Amniotic stem cell (primary cell): Measurements from ENCODE around the gene DLGAP4.
A peak's percentile ranks its signal among the peaks of the same experiment; 100 is the strongest.
"Not testable (repeated sequence)": the region's sequence is repeated elsewhere in the genome, so short reads cannot be mapped to it uniquely, and the experiment has no call there.

Experiments used
- DNase-seq: peaks from one replicate; lab custom pipeline; 2025; lab: John Stamatoyannopoulos, UW

The DLGAP4 gene

DNA sequence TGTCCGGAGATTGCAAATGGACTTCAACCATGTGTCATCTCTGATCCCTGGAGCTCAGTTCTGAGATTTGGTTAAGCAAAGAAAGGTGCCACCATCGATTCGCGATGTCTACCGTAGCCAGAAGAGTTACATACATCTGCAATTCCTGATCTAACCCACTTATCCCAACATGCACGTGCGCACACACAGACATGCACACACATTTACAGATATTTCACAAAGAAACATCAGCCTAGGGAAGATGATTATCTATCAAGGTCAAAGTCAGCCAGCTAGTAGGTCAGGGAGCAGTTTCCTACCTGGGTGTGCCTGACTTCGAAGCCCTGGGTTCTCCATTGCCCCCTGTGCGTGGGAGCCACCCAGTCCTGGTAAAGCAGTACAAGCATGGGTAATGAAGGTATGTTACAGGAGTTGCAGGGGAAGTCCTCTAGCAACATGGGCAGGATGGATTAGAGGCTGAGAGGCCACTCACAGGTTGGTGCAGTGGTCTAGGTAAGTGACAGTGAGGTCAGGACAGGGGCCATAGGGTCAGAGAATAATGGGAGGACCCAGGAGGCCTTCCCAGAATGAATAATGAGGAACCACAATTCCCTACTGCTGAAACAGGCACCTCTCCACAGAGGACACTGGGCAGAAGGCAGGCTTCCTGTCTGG lies 150.0 kb downstream of the DLGAP4 start:
- DNase-seq, result no peak

DNA sequence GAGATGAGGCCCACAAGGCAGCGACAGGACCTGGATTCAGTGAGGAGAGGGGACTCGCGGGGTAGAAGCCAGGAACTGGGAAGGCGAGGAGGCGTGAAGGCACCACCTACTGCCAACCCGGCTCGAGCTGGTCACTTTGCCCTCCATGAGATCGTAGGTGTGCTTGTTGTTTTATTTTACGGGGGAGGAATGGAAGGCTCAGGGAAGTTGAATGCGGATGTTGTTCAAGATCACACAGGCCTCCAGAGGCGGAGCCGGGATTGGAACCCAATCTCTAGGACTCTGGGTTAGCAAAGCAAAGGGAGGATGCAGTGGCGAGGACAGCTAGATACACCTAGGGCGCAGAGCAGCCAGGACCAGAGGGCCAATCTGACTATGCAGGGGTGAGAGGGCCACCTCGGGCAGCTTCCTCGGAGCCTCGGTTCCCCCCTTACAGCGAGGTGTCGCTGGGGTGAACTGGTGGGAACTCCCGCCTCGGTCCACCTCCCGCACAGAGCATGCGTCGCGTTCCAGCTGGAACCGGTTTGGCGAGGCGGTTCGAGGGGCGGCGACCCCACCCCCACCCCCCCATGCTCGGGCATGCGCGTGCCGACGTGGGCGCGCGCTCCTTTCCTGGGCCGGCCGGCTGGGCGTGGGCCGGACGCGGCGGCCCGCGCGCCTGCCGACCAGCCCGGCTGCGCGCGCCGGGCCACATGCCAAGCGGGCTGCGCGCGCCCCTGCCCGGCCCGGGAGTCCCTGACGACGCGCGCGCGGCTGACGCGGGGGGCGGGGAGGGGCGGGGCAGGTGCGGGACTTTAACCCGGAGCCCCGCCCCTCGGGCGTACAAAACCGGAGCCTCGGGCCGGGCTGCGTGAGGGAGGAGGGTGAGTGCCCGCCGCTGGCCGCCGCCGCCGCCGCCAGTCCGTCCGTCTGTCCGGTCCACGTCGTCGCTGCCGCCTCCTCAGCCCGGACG lies 154.8 kb downstream of the DLGAP4 start:
- DNase-seq, result peak; percentile 97

DNA sequence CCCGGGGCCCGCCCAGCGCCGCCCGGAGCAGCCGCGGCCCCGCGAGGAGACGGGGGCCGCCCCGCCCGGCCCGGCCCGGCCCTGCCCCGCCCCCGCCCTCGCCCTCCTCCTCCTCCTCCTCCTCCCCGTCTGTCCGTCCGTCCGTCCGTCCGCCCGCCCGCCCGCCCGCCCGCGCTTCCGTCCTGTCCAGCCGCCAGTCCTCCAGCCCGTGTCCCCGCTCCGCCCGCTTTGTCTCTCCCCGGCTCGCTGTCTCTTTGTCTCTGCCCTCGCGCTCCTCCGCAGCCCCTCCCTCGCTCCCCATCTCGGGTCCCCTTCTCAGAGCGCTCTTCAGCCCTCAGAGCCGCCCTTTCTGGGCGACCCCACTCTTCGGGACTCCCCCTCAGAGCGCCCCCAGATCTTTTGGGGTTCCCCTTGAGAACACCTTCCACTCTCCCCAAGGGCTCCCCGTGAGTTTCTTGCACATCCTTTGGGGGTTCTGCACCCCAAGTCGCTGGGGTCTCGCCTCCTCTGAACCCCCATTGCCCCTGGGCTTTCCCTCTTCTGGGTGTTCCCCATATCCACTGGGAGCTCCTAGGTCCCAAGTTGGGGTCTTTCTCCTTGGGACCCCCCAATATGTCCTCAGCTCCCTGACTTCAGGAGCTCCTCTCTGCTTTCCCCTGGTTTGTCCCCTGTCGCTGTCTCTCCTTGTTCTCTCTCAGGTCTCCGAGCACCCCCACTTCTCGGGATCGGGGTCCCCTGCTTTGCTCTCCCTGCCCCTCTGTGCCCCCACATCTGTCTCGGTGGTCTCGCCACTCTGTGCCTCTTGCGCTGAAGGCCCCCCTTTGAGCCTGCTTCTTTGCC lies 155.7 kb downstream of the DLGAP4 start:
- DNase-seq, result no peak

DNA sequence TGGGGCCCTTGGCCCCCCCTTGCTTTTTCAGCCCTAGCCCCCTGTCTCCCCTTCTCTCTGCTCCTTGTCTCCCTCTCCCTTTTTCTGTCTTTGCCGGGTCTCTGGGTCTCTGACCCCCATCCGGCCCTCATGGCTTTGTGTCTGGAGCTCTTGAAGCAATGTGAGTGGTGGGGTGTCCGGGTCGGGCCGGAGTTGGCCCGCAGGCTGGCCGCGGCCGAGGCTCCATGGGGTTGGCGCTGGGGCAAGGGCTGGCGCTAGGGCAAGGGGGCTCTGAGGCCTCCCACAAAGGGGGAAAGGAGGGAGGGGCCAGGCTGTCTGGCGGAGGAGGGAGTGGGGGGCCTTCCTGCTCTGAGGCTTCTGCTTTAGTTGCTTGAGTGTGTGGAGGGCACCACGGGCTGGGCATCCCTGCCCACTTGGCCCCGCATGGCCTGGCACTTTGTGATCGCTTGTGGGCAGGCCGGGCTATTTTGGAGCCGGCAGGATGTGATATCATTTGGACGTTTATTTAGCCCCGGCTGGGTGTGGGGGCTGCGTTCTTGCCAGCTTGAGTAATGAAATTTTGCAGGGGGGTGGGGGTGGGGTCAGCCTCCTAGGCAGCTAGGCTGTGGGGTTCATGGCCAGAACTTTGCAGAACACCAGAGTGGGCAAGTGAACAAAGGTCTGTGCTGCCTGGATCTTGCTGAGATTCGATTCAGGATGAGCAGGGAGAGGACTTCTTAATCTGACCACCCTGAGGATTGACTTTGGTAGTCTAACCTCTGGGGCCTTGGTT lies 156.5 kb downstream of the DLGAP4 start:
- DNase-seq, result no peak

DNA sequence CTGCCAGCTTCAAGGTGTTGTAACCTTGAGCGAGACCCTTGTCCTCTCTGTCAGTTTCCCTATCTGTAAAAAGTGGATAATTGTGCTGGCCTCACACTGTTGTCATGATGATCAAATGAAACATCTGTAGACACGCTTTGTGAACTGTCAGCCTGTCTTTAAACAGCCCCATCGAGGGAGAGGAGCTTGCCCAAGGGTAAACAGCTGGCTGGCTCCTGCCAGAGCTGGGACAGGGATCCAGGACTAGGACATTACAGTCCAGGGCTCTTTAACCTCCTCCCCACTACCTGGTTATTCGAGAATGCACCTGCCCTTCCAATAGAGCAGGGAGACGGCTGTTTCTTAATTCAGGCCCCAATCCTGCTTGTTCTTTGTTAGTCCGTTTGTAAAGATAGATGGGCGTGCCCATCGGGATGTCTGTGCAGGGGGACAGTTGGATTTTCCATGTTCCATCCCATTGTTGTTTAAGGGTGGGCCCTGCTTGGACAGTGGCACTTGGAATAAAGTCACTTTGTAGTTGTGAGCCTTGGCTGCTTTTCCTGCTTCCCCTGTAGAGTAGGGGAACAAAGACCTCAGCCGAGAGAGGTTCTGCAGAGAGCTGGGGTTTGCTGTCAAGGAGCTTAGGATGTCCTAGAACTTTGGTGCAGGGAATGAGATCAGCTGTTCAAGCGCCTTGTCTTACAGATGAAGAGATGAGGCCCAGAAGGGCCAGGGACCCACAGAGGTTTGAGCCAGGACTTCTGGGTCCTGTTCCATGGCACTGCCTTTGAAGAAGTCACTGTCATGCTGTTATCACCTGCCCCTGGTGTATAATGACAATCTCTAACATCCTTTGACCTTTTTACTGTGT lies 157.3 kb downstream of the DLGAP4 start:
- DNase-seq, result no peak

DNA sequence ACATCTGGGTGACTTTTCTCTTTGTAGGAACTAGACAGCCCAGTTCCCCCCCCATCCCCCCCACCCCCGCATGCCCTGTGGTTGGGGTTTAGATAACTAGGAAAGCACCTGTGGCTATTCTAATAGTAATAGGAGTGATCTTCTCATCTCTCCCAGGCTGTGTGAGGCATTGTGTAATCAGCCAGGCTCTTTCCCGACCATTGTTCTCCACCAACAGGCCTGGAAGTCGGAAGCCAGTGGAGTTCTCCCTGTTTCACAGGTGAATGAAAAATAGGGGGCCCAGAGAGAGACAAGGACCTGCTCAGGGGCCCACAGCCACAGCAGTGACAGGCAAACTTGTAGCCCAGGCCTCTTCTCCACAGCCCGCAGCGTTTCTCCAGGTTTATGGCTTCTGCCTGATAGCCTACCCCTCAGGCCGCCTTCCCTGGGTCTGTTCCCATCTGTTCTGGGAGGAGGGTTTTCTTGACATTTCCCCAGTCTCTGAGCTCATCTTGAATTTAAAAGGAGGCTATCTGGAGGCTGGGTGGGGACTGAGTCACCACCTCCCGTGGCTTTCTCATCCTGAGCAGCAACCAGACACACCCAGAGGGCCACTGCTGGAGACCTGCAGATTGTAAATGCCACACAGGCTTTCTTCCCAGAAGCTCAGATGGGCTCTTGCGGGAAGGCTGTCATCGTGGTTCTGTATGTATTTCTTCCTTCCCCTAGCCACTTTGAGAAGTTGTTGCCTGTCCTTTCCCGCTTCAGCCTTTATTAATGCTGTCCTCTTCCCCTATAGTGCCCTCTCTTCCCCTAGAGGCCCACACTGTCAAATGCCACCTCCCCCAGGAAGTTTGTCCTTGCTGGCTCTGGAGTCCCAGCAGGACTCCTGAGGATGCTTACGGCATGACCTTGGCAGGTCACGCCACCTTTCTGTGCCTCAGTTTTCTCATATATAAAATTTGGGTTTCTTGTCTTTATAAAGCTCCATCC lies 159.3 kb downstream of the DLGAP4 start:
- peak; percentile 70 for DNase-seq

DNA sequence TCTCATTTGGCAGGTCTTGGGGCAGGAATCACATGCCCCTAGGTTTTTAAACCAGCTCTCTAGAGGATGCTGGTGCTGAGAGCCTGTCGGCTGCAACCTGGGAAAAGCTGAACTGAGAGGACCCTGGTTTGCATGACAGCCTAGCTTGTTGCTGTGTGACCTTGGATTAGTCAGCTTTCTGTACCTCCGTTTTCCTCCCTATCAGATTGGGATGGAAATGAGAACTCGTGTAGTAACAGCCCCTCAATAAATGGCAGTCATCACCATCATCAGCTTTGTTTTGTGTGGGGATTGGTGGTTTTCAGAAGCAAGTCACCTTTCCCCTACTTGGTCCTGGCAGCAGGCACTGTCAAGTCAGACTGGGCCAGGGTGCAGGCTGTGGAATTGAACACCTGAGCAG lies 159.9 kb downstream of the DLGAP4 start:
- DNase-seq, result no peak

DNA sequence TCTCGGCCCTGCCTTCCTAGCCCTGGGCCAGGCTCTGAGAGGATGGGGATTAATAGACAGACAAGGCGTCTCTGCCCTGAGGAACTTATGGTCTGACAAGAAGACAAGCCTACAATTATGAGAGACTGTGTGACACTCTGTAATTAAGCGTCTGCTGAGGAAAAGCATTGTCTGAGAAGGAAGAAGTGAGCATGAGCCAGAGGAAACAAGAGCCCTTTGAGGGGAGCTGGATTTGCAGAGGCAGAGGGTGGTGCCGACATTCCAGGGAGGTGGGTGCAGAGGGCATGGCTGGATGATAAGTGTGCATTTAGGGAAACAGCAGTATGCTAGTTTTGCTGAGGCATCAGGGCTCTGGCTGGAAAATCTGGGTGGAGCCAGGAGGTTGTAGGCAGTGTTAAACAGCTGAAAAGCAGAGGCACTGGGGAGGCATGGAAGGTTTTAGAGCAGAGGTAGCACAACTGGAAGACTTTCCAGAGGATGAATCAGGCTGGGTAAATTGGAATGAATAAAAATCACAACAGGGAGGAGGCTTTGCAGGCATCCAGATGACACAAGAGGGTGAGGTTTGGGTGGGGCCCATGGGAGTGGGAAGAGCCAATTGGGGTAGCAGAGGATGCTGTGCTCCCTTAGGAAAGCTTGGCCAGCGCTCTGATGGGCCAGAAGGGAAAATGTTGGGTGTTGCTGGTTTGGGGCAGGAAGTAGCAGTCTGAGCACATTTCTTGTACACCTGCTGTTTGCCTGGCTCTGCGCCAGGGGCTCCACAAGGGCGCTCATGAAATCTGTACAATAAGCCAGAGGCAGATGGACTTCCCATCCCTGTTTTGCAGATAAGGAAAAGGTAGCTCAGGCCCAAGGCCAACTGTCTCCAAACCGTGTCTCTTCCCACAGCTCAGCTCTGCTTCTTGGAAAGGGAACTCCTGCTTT lies 161.2 kb downstream of the DLGAP4 start:
- no peak for DNase-seq

- DNase-seq, result no peak
Observed at GRCh38 chr20:36468149-36469000, 162.2 kb downstream of the DLGAP4 start.

DNA sequence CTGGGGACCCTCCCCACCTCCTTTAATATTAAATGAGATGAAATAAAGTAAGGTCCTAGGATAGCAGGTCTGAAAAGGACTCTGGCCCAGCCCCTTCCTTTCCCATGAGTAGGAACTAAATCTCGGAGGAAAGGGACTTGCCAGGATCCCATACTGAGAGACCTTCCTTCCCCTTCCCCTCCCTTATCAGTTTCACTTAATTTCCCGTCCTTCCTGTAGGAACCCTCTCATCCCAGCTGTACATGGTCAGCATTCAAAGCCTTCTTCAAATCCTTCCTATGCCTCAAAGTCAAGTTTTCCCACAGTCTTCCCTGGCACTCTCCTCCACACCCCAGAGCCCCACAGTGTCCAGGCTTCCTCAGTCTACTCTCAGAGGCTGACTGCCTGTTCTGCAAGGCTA lies 163.8 kb downstream of the DLGAP4 start:
- no peak for DNase-seq

- DNase-seq, result no peak
Observed at GRCh38 chr20:36471885-36472636, 165.9 kb downstream of the DLGAP4 start.

- DNase-seq, result no peak
Observed at GRCh38 chr20:36472637-36473090, 166.5 kb downstream of the DLGAP4 start.

DNA sequence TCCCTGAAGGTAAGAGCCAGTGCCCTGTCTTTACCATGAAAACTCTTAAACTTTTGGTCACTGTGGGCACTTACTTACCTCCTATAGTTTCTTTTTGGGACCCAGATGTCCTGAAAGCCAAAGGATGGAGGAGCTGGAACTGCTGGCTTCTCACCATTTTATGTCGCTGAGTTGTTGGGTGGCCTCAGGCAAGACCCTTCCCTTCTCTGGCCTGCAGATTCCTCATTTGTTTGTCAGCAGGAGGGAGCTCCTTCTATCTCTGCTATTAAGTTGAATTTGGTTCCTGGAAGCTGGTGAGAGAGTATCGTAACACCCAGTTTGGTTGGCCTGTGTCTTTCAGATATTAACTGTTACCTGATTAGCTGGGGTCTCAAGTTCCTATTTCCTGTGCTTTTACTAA lies 167.0 kb downstream of the DLGAP4 start:
- DNase-seq, result no peak

DNA sequence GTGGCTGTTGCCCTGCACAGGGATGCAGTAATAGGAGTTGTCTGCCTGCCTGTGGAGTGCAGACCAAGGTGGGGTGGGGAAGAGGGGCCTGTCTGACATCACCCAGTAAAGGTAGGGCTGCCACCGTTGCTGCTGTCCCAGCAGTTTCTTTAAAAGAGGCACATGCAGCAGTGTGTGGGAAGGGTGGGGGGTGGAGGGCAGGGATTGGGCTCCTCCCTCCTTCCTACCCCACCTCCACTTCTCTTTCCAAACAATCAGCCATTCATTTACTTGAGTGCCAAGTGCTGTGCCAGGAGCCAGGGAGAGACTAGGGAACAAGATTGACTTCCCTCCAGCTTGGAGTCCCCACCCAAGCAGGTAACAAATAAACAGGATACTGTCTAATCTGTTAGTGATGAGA lies 168.4 kb downstream of the DLGAP4 start:
- DNase-seq, result no peak

DNA sequence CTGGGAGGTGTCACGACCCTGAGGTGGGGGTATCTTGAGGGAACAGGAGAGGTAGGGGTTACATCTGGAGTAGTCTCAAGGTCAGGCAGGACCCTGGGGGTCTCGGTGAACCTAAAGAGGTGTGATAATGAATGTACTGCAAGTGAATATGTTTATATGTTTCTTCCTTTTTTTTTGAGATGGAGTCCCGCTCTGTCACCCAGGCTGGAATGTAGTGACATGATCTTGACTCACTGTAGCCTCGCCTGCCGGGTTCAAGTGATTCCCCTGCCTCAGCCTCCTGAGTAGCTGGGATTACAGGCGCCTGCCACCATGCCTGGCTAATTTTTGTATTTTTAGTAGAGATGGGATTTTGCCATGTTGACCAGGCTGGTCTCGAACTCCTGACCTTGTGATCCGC lies 168.9 kb downstream of the DLGAP4 start:
- DNase-seq, result not testable (repeated sequence)

GRCh38 chr20:36477475-36477874 lies 171.3 kb downstream of the DLGAP4 start:
- DNase-seq, result no peak
